Mononuclear cell (primary cell): Measurements from ENCODE around the gene PTPRN2. TPM values are rescaled to one million over a fixed set of nuclear protein-coding genes. Genes with fewer than 3 reads are reported as not detected.
"Not testable (repeated sequence)": the region's sequence is repeated elsewhere in the genome, so short reads cannot be mapped to it uniquely, and the experiment has no call there.

Experiments
- H3K27me3 ChIP-seq: 2 replicates; pipeline ENCODE4 v1.6.0; 2011; ENCODE audit warnings: low read length, control low read depth; ENCODE audit not compliant: insufficient read depth
- H3K4me1 ChIP-seq: 2 replicates; pipeline ENCODE4 v1.5.1; 2011; ENCODE audit warnings: mild to moderate bottlenecking, low read length, control low read depth; ENCODE audit not compliant: insufficient read depth
- H3K4me3 ChIP-seq: 2 replicates; pipeline ENCODE4 v1.5.1; 2011; ENCODE audit warnings: mild to moderate bottlenecking, low read length, moderate library complexity
- H3K9me3 ChIP-seq: 2 replicates; pipeline ENCODE4 v1.5.1; 2011; ENCODE audit warnings: low read depth, mild to moderate bottlenecking, control low read depth, low read length
- total RNA-seq: library from RNA; depleted of rRNA; stranded (reverse); fragments of >200 nt; gene quantifications from one replicate; pipeline ENCODE4 v1.2.3, GENCODE V29; 2012

Gene PTPRN2
- total RNA-seq, 1 donor = 0.31 TPM

GRCh38 chr7:157744786-157745601 is 842.6 kb downstream of the PTPRN2 start:
- Histone ChIP-seq H3K9me3 (no peaks in the 10 kb centered on the region), H3K4me3 (no peak overlapping the region), H3K27me3 (no peaks in the 10 kb centered on the region), H3K4me1 (no peaks in the 10 kb centered on the region)

DNA sequence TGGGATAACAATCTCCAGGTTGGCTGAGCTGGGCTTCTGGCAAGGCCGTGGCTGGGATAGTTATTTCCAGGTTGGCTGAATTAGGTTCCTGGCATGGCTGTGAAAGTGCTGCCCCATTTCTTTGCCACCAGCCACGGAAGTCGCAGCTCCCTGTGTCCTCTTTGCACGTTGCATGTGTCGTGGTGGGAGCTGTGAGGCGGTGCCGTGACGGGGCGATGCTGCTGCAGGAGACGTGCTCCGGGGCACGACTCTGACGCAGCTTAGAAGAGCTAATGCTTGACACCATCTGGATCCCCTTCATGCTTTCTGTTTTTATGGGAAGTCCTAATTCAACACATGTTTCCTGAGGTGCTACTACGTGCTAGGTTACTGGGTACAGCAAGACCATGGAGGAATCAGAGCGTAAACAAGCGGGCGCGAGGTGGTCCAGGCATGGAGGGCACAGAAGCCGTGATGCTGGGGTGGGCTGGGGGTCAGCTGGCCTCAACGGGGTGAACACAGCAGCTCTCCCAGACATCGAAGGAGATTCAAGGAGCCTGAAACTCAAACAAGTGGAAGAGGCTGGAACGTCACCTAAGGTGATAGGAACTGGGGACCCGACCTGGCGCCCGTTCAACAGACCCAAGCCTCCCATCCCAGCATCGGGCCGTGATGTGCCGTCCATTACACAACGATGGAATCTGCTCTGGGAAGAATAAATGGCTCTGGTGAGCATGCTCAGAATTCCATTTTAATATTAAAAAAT is 843.7 kb downstream of the PTPRN2 start:
- no peaks in the 10 kb centered on the region for H3K27me3 ChIP-seq
- no peaks in the 10 kb centered on the region for H3K9me3 ChIP-seq
- H3K4me3 ChIP-seq = no peak overlapping the region

GRCh38 chr7:157740251-157740798 is 847.3 kb downstream of the PTPRN2 start:
- Histone ChIP-seq H3K9me3 (no peaks in the 10 kb centered on the region), H3K4me3 (no peak overlapping the region), H3K4me1 (no peaks in the 10 kb centered on the region), H3K27me3 (no peaks in the 10 kb centered on the region)

More for the DNA sequence above, 843.7 kb downstream of the PTPRN2 start:
- H3K4me1 ChIP-seq = no peaks in the 10 kb centered on the region

- Histone ChIP-seq H3K27me3 (no peaks in the 10 kb centered on the region), H3K4me3 (no peak overlapping the region), H3K4me1 (no peaks in the 10 kb centered on the region), H3K9me3 (no peaks in the 10 kb centered on the region)
Measured at GRCh38 chr7:157739650-157740049, 848.0 kb downstream of the PTPRN2 start.

DNA sequence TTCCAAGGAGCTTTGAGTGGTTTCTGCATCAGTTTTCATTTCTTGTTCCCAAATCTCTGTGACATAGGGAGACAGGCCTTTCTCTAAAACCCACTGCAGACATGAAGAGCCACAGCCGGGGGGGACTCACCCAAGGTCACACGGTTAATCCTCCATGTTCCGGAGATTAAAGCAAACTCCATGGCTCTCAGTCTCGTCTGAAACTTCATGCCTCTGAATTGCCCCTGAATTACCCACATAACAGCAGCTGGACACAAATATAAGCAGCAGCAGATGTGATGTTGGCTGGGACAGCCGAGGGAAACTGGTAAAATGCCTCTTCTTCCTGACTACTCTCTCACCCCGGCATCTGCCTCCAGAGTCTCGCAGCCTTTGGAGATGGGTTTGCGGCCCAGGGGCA is 848.6 kb downstream of the PTPRN2 start:
- Histone ChIP-seq H3K4me1 (no peaks in the 10 kb centered on the region), H3K9me3 (no peaks in the 10 kb centered on the region)

DNA sequence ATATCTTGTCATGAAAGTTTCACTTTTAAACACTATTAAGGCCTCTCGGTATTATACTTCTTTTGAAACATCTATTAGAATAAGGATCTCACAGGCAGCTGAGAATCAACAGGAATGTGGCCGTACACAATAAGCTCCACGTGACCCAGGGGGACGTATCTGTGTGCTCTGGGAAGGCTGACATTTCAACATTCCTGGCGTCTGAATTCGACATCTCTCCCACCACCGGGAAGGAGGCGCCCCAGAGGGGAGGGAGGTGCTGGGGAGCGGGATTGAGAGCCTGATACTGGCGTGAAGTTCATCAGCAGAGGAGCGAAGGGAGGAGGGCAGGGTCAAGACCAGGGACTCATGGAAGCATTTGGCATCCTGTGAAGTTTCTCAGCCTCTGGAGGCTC is 849.6 kb downstream of the PTPRN2 start:
- no peaks in the 10 kb centered on the region for H3K27me3 ChIP-seq
- H3K4me1 ChIP-seq = no peaks in the 10 kb centered on the region
- no peaks in the 10 kb centered on the region for H3K9me3 ChIP-seq
- H3K4me3 ChIP-seq = no peak overlapping the region

More for the DNA sequence above, 848.6 kb downstream of the PTPRN2 start:
- H3K27me3 ChIP-seq = no peaks in the 10 kb centered on the region
- no peak overlapping the region for H3K4me3 ChIP-seq

- no peaks in the 10 kb centered on the region for H3K4me1 ChIP-seq
- no peaks in the 10 kb centered on the region for H3K9me3 ChIP-seq
- no peak overlapping the region for H3K4me3 ChIP-seq
- H3K27me3 ChIP-seq = no peaks in the 10 kb centered on the region
Measured at GRCh38 chr7:157737151-157738065, 850.2 kb downstream of the PTPRN2 start.

DNA sequence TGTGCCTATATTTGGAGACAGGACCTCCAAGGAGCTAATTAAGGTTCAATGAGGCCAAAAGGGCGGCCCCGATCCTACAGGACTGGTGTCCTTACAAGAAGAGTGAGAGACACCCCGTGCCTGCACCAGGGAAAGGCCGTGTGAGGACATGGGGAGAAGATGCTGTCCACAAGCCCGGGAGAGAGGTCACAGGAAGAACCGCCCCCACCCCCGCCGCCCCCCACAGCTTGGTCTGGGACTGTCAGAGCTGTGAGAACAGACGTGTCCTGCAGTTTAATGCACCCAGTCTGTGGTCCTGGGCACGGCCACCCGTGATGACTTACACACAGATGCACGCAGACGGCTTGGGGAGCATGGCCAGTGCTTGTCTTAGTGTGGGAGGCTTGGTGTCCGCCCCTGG is 851.3 kb downstream of the PTPRN2 start:
- no peak overlapping the region for H3K4me3 ChIP-seq
- H3K9me3 ChIP-seq = no peaks in the 10 kb centered on the region
- no peaks in the 10 kb centered on the region for H3K27me3 ChIP-seq
- no peaks in the 10 kb centered on the region for H3K4me1 ChIP-seq

- H3K27me3 ChIP-seq = no peaks in the 10 kb centered on the region
- H3K9me3 ChIP-seq = no peaks in the 10 kb centered on the region
- no peaks in the 10 kb centered on the region for H3K4me1 ChIP-seq
- no peak overlapping the region for H3K4me3 ChIP-seq
Measured at GRCh38 chr7:157735826-157736225, 851.8 kb downstream of the PTPRN2 start.

DNA sequence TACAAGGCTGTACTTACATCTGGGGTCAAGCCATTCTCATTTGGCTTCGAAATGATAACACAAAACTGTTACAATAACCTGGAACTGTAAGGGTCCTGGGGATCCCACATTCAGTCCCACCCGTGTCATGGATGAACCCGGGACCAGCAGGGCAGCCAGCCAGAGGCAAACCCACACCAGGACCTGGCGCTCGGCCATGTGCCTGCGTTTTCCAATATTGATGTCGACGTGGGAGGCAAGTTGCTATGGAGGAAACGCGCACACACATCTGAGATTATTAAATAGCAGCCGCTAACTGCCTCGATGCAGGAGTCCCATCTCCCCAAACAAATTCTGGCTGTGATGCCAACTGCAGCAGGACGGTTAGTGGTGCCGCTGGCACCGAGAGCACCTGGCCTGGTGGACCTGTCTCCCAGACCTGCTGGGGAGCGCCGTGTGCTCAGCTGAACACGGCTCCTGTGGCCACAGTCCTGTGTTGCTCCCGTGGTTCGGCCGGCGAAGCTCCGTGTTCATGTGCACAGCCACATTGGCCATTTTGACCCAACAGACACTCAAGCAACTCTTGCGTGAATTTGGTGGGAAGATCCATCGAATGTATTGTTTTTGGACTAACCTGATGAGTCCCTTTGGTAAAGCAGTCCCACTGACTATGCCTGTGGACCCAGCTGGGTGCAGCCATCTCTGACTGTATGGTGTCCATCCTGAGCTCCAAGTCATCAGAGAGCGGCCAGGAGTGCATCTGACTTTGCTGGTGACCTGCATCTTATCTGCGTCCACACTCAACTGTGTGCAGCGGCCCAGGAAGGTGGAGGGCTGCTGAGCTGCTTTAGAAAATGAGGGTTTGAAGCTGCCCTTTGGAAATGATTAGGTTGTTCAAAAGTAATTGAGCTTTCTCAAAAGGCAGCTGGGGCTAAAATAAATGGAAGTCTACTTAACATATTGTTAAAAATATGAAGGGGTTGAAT is 852.7 kb downstream of the PTPRN2 start:
- no peaks in the 10 kb centered on the region for H3K9me3 ChIP-seq
- H3K4me1 ChIP-seq = no peaks in the 10 kb centered on the region
- no peaks in the 10 kb centered on the region for H3K27me3 ChIP-seq
- no peak overlapping the region for H3K4me3 ChIP-seq

GRCh38 chr7:157733760-157734395 is 853.7 kb downstream of the PTPRN2 start:
- not testable (repeated sequence) for H3K4me1 ChIP-seq, H3K4me3 ChIP-seq

GRCh38 chr7:157731126-157731525 is 856.5 kb downstream of the PTPRN2 start:
- Histone ChIP-seq H3K4me3 (no peak overlapping the region), H3K9me3 (no peaks in the 10 kb centered on the region), H3K4me1 (no peaks in the 10 kb centered on the region), H3K27me3 (no peaks in the 10 kb centered on the region)

More at GRCh38 chr7:157733760-157734395, 853.7 kb downstream of the PTPRN2 start:
- H3K27me3 ChIP-seq, H3K9me3 ChIP-seq: not testable (repeated sequence)

DNA sequence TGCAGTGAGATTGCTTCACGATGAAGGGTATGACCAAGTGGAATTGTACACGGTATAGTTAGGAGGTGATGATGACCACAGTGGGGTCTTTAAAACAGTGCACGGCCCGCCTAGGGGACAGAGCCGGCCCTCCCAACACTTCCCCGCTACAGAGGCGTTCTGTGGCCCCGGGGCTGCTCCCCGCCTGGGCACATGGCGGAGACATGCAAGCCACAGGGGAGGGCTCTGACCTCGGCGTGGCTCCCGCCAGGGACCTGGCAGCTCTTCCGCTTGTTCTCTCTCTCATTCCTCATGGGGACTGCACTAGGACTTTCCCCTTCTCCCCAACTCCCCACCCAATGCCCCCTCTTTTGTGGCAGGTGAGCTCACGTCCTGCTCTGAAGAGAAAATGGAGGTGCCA is 857.0 kb downstream of the PTPRN2 start:
- Histone ChIP-seq H3K9me3 (no peaks in the 10 kb centered on the region), H3K4me3 (no peak overlapping the region), H3K4me1 (no peaks in the 10 kb centered on the region), H3K27me3 (no peaks in the 10 kb centered on the region)
